Epithelial cell of umbilical artery (primary cell): ENCODE data around the gene PNKP. TPM values are rescaled to one million over a fixed set of nuclear protein-coding genes. Genes with fewer than 3 reads are reported as not detected.

ENCODE experiments used
- total RNA-seq: library from RNA; depleted of rRNA; stranded (reverse); fragments of >200 nt; gene quantifications from 2 replicates; pipeline ENCODE4 v1.2.3, GENCODE V29; 2014

The PNKP gene
- total RNA-seq = 52.4 and 53.9 TPM in 2 replicates

GRCh38 chr19:49866933-49867782 lies at the start of gene PNKP:
Gene PNKP, minus strand, starts transcription at chr19:49867576. Its CDS starts 372 bp downstream, at chr19:49867204.

GRCh38 chr19:49896863-49897621 lies 29.7 kb upstream of the PNKP start, which contains the start of gene IL4I1:
Gene IL4I1, minus strand, starts transcription at chr19:49896887. Its CDS starts 727 bp downstream, at chr19:49896160.

GRCh38 chr19:49877020-49877878 lies 9.9 kb upstream of the PNKP start, which contains the start of the genes AKT1S1 and TBC1D17:
Gene AKT1S1, minus strand, starts transcription at chr19:49877355. Its CDS starts 4,060 bp downstream, at chr19:49873295.
Gene TBC1D17, plus strand, starts transcription at chr19:49877702. Its CDS starts 22 bp downstream, at chr19:49877724.

GRCh38 chr19:49850487-49851342 lies 16.7 kb downstream of the PNKP start, which contains the start of gene PTOV1:
Gene PTOV1, plus strand, starts transcription at chr19:49851159.

GRCh38 chr19:49817964-49818648 lies 49.3 kb downstream of the PNKP start, which contains the start of gene MED25:
Gene MED25, plus strand, starts transcription at chr19:49818289. Its CDS starts 53 bp downstream, at chr19:49818342.

GRCh38 chr19:49812997-49813861 lies 54.1 kb downstream of the PNKP start, which contains the start of gene FUZ:
Gene FUZ, minus strand, starts transcription at chr19:49813292. Its CDS starts 186 bp downstream, at chr19:49813106.

Other genes with a start within 250 kb of the PNKP start
- gene RRAS, start 227.4 kb downstream of the PNKP start, total RNA-seq = 43.5 and 48.4 TPM in 2 replicates
- 8.2 and 11.7 TPM in 2 replicates for gene SCAF1, start 225.4 kb downstream of the PNKP start, total RNA-seq
- 48.8 and 53.9 TPM in 2 replicates for gene IRF3, start 201.7 kb downstream of the PNKP start, total RNA-seq
- gene BCL2L12, start 201.6 kb downstream of the PNKP start, total RNA-seq = 7.0 and 7.5 TPM in 2 replicates
- 536 and 608 TPM in 2 replicates for gene PRMT1, start 190.3 kb downstream of the PNKP start, total RNA-seq
- gene ADM5, start 178.0 kb downstream of the PNKP start, total RNA-seq = 0.32 and 0.91 TPM in 2 replicates
- 13.0 and 19.5 TPM in 2 replicates for gene CPT1C, start 176.5 kb downstream of the PNKP start, total RNA-seq
- gene TSKS, start 104.3 kb downstream of the PNKP start, total RNA-seq = not detected in 2 replicates
- 33.1 and 37.7 TPM in 2 replicates for gene AP2A1, start 100.6 kb downstream of the PNKP start, total RNA-seq
- 23.7 and 31.9 TPM in 2 replicates for gene FUZ, start 54.3 kb downstream of the PNKP start, total RNA-seq
- gene MED25, start 49.3 kb downstream of the PNKP start, total RNA-seq = 11.0 and 14.1 TPM in 2 replicates
- gene PTOV1, start 16.4 kb downstream of the PNKP start, total RNA-seq = 44.8 and 51.2 TPM in 2 replicates
- 5.2 and 6.2 TPM in 2 replicates for gene AKT1S1, start 9.8 kb upstream of the PNKP start, total RNA-seq
- gene TBC1D17, start 10.1 kb upstream of the PNKP start, total RNA-seq = 2.9 and 6.5 TPM in 2 replicates
- gene IL4I1, start 29.3 kb upstream of the PNKP start, total RNA-seq = 3.2 and 8.2 TPM in 2 replicates
- gene ATF5, start 61.6 kb upstream of the PNKP start, total RNA-seq = 2.9 and 5.2 TPM in 2 replicates
- 24.2 and 24.7 TPM in 2 replicates for gene NUP62, start 61.9 kb upstream of the PNKP start, total RNA-seq
- gene SIGLEC11, start 93.6 kb upstream of the PNKP start, total RNA-seq = not detected in 2 replicates
- gene VRK3, start 157.8 kb upstream of the PNKP start, total RNA-seq = 14.4 and 15.6 TPM in 2 replicates
- 6.7 and 8.1 TPM in 2 replicates for gene ZNF473, start 158.4 kb upstream of the PNKP start, total RNA-seq